SK-N-DZ (cell line): ENCODE results near the gene OMA1.

Experiments used
- DNase-seq: peaks from one replicate; pipeline ENCODE4 v3.0.0-alpha.2; 2015; ENCODE audit warnings: low spot score

The OMA1 gene

GRCh38 chr1:58459911-58460310 lies 86.6 kb downstream of the OMA1 start:
- DNase-seq, result no peak

GRCh38 chr1:58457023-58457635 lies 89.4 kb downstream of the OMA1 start:
- DNase-seq, result no peak

- DNase-seq, result no peak
Observed at GRCh38 chr1:58456470-58456869, 90.1 kb downstream of the OMA1 start.

- no peak for DNase-seq
Observed at GRCh38 chr1:58454807-58455206, 91.7 kb downstream of the OMA1 start.

GRCh38 chr1:58454385-58454784 lies 92.1 kb downstream of the OMA1 start:
- DNase-seq, result no peak

GRCh38 chr1:58451560-58452191 lies 94.8 kb downstream of the OMA1 start:
- DNase-seq, result no peak

GRCh38 chr1:58447886-58448285 lies 98.6 kb downstream of the OMA1 start:
- peak; percentile 13 for DNase-seq

GRCh38 chr1:58447042-58447441 lies 99.5 kb downstream of the OMA1 start:
- DNase-seq, result no peak

- DNase-seq, result no peak
Observed at GRCh38 chr1:58446368-58446767, 100.2 kb downstream of the OMA1 start.

- DNase-seq, result no peak
Observed at GRCh38 chr1:58443986-58444868, 102.3 kb downstream of the OMA1 start.

GRCh38 chr1:58442114-58442513 lies 104.4 kb downstream of the OMA1 start:
- DNase-seq, result no peak

GRCh38 chr1:58441699-58442098 lies 104.8 kb downstream of the OMA1 start:
- no peak for DNase-seq

- no peak for DNase-seq
Observed at GRCh38 chr1:58440696-58441095, 105.8 kb downstream of the OMA1 start.

- no peak for DNase-seq
Observed at GRCh38 chr1:58439946-58440345, 106.6 kb downstream of the OMA1 start.

GRCh38 chr1:58438468-58438867 lies 108.1 kb downstream of the OMA1 start:
- no peak for DNase-seq

GRCh38 chr1:58437623-58438022 lies 108.9 kb downstream of the OMA1 start:
- DNase-seq, result no peak

- DNase-seq, result no peak
Observed at GRCh38 chr1:58436615-58437297, 109.8 kb downstream of the OMA1 start.

GRCh38 chr1:58435376-58435775 lies 111.2 kb downstream of the OMA1 start:
- no peak for DNase-seq

GRCh38 chr1:58434607-58435006 lies 111.9 kb downstream of the OMA1 start:
- no peak for DNase-seq

- no peak for DNase-seq
Observed at GRCh38 chr1:58434181-58434580, 112.3 kb downstream of the OMA1 start.

- peak; percentile 33 for DNase-seq
Observed at GRCh38 chr1:58432851-58433668, 113.5 kb downstream of the OMA1 start.
